DND-41 (cell line): ENCODE results near the gene CHMP4B.

ENCODE experiments used
- CTCF ChIP-seq: IDR thresholded peaks from 2 replicates; pipeline ENCODE4 v1.5.1; 2012; ENCODE audit warnings: borderline replicate concordance, low read length, moderate library complexity, mild to moderate bottlenecking; ENCODE audit not compliant: poor library complexity, severe bottlenecking; ENCODE audit errors: extremely low read depth
- EZH2 ChIP-seq: IDR thresholded peaks from 3 replicates; pipeline ENCODE4 v1.6.1; 2012; ENCODE audit warnings: borderline replicate concordance, low read depth, mild to moderate bottlenecking, moderate library complexity, low read length, inconsistent platforms; ENCODE audit not compliant: severe bottlenecking

- TF ChIP-seq CTCF (no peak), EZH2 (no peak)
Measured at GRCh38 chr20:33769043-33769442, 42.1 kb upstream of the CHMP4B start.
